WTC11 (cell line): ENCODE measurements around the gene TMPRSS11D.

Experiments
- CTCF ChIP-seq: fragments of 200-600 bp; IDR thresholded peaks from 2 replicates; pipeline ENCODE4 v1.8.0; 2022; ENCODE audit warnings: antibody characterized with exemption
- ELF4 ChIP-seq: sonication (generic); formaldehyde crosslinking; IDR thresholded peaks from 2 replicates; pipeline ENCODE4 v1.8.1; 2022; ENCODE audit warnings: low read depth, mild to moderate bottlenecking, moderate library complexity, missing genetic modification reagents
- HMGA2 ChIP-seq: fragments of 250-450 bp; sonication (Bioruptor Pico); IDR thresholded peaks from 2 replicates; pipeline ENCODE4 v1.4.0; 2021; ENCODE audit warnings: mild to moderate bottlenecking, moderate library complexity
- MAX ChIP-seq: sonication (generic); formaldehyde crosslinking; IDR thresholded peaks from 2 replicates; pipeline ENCODE4 v1.8.0; 2022; ENCODE audit warnings: mild to moderate bottlenecking, missing genetic modification reagents
- USF2 ChIP-seq: sonication (generic); formaldehyde crosslinking; IDR thresholded peaks from 2 replicates; pipeline ENCODE4 v1.8.1; 2023; ENCODE audit warnings: mild to moderate bottlenecking, missing genetic modification reagents, moderate library complexity

GRCh38 chr4:67884701-67885100, 899 bp upstream of the TMPRSS11D start:
- TF ChIP-seq USF2: no peak
- no peak for TF ChIP-seq CTCF
- TF ChIP-seq ELF4 (CRISPR knock-in tag): no peak
- TF ChIP-seq HMGA2: no peak
- TF ChIP-seq MAX (CRISPR knock-in tag): no peak
